SK-N-SH (cell line): Measurements from ENCODE around the gene VLDLR. TPM values are rescaled to one million over a fixed set of nuclear protein-coding genes. Genes with fewer than 3 reads are reported as not detected.

Source experiments
- CTCF ChIA-PET: fragments of 300-600, 350-600 bp; formaldehyde crosslinking; extraction: SDS; loops from one replicate; lab custom pipeline; 2021; lab: Yijun Ruan, JAX
- POLR2A ChIA-PET: fragments of 350-600 bp; sonication (Branson Sonifier 250); formaldehyde crosslinking; extraction: SDS; loops from one replicate; lab custom pipeline; 2020; ENCODE audit warnings: antibody characterized with exemption, inconsistent platforms; lab: Yijun Ruan, JAX
- DNase-seq: peaks from one replicate; pipeline ENCODE4 v3.0.0; 2012
- H2AFZ ChIP-seq: fragments of 200-600 bp; sonication (generic); 2 replicates; pipeline ENCODE4 v1.8.1; 2016; ENCODE audit warnings: antibody characterized with exemption, mild to moderate bottlenecking, low read depth
- H3F3A ChIP-seq: fragments of 200-600 bp; sonication (generic); replicated peaks from 2 replicates; pipeline ENCODE3; 2016; ENCODE audit warnings: antibody characterized with exemption, mild to moderate bottlenecking; ENCODE audit not compliant: insufficient read depth
- H3K27ac ChIP-seq, 2 experiments: fragments of 200-500 bp in 1 of 2; fragments of 200-600 bp in 1 of 2; sonication (Bioruptor generic) in 1 of 2; sonication (generic), shearing (Covaris generic) in 1 of 2; 2 replicates each; pipeline versions ENCODE4 v1.5.1 to v1.6.1; 2014 to 2016; ENCODE audit warnings: low read depth in 2 of 2, inconsistent platforms in 1 of 2, low read length in 1 of 2, mild to moderate bottlenecking in 1 of 2, mixed read lengths in 1 of 2
- H3K27me3 ChIP-seq: fragments of 200-600 bp; sonication (generic), shearing (Covaris generic); 2 replicates; pipeline ENCODE4 v1.6.1; 2016; ENCODE audit warnings: mixed run types; ENCODE audit not compliant: insufficient read depth
- H3K36me3 ChIP-seq, 2 experiments: fragments of 200-500 bp in 1 of 2; fragments of 200-600 bp in 1 of 2; sonication (Bioruptor generic) in 1 of 2; sonication (generic) in 1 of 2; replicated peaks in 1 of 2; 2 replicates each; pipeline versions ENCODE3 to v1.5.1; 2014 to 2016; ENCODE audit warnings: low read length in 1 of 2, mild to moderate bottlenecking in 1 of 2; ENCODE audit not compliant: insufficient read depth in 2 of 2, control insufficient read depth in 1 of 2
- H3K4me1 ChIP-seq, 2 experiments: fragments of 200-500 bp in 1 of 2; fragments of 200-600 bp in 1 of 2; sonication (Bioruptor generic) in 1 of 2; sonication (generic), shearing (Covaris generic) in 1 of 2; 2 replicates each; pipeline versions ENCODE4 v1.5.1 to v1.6.1; 2014 to 2016; ENCODE audit warnings: low read depth in 1 of 2, low read length in 1 of 2, mixed run types in 1 of 2; ENCODE audit not compliant: insufficient read depth in 2 of 2, control insufficient read depth in 1 of 2
- H3K4me2 ChIP-seq: fragments of 200-600 bp; sonication (generic), shearing (Covaris generic); 2 replicates; pipeline ENCODE4 v1.6.1; 2017; ENCODE audit warnings: mixed run types
- H3K4me3 ChIP-seq, 2 experiments: fragments of 200-500 bp in 1 of 2; fragments of 200-600 bp in 1 of 2; sonication (Bioruptor generic) in 1 of 2; sonication (generic), shearing (Covaris generic) in 1 of 2; 2 replicates each; pipeline versions ENCODE4 v1.5.1 to v1.8.1; 2014 to 2016; ENCODE audit warnings: low read depth in 2 of 2, inconsistent platforms in 1 of 2, low read length in 1 of 2, mild to moderate bottlenecking in 1 of 2, mixed read lengths in 1 of 2, moderate library complexity in 1 of 2
- H3K79me2 ChIP-seq: fragments of 200-600 bp; sonication (generic); 2 replicates; pipeline ENCODE4 v1.8.1; 2017; ENCODE audit warnings: mild to moderate bottlenecking; ENCODE audit not compliant: insufficient read depth
- H3K9ac ChIP-seq: fragments of 200-600 bp; sonication (generic); 2 replicates; pipeline ENCODE4 v1.6.1; 2017; ENCODE audit warnings: mixed run types
- H3K9me2 ChIP-seq: fragments of 200-600 bp; sonication (generic); 2 replicates; pipeline ENCODE4 v1.6.1; 2017; ENCODE audit warnings: mixed run types
- H3K9me3 ChIP-seq: fragments of 200-600 bp; sonication (generic); 2 replicates; pipeline ENCODE4 v1.6.1; 2017; ENCODE audit warnings: mixed run types, mild to moderate bottlenecking, moderate library complexity
- H4K20me1 ChIP-seq: fragments of 200-600 bp; sonication (generic); 2 replicates; pipeline ENCODE4 v1.6.1; 2017; ENCODE audit warnings: mild to moderate bottlenecking, mixed run types; ENCODE audit not compliant: insufficient read depth
- EP300 ChIP-seq, 2 experiments: IDR thresholded peaks; 2 replicates each; pipeline versions ENCODE4 v1.4.0 to v1.6.1; 2012; ENCODE audit warnings: borderline replicate concordance in 1 of 2, low read depth in 1 of 2, low read length in 1 of 2
- FOSL2 ChIP-seq: IDR thresholded peaks from 2 replicates; pipeline ENCODE4 v1.4.0; 2012; ENCODE audit warnings: low read depth, mild to moderate bottlenecking, moderate library complexity, borderline replicate concordance
- FOXM1 ChIP-seq: IDR thresholded peaks from 2 replicates; pipeline ENCODE4 v1.4.0; 2012; ENCODE audit warnings: low read depth, mild to moderate bottlenecking
- GABPA ChIP-seq: IDR thresholded peaks from 2 replicates; pipeline ENCODE4 v1.4.0; 2012; ENCODE audit warnings: low read depth, mild to moderate bottlenecking
- MAX ChIP-seq: IDR thresholded peaks from 2 replicates; pipeline ENCODE4 v1.4.0; 2012; ENCODE audit warnings: low read depth
- MXI1 ChIP-seq: IDR thresholded peaks from 2 replicates; pipeline ENCODE4 v1.6.1; 2012; ENCODE audit warnings: mild to moderate bottlenecking, low read depth, low read length, improper control_type of control experiment
- RCOR1 ChIP-seq: fragments of 150-350 bp; IDR thresholded peaks from 2 replicates; pipeline ENCODE4 v1.6.1; 2017; ENCODE audit warnings: antibody characterized with exemption, low read length
- REST ChIP-seq: IDR thresholded peaks from 2 replicates; pipeline ENCODE4 v1.6.1; 2012; ENCODE audit warnings: mild to moderate bottlenecking, low read depth, low read length, moderate library complexity
- SIN3A ChIP-seq: IDR thresholded peaks from 2 replicates; pipeline ENCODE4 v1.6.1; 2012; ENCODE audit warnings: low read depth, mild to moderate bottlenecking, low read length, moderate library complexity, borderline replicate concordance
- TAF1 ChIP-seq: IDR thresholded peaks from 2 replicates; pipeline ENCODE4 v1.6.1; 2012; ENCODE audit warnings: low read depth, mild to moderate bottlenecking, low read length, moderate library complexity, borderline replicate concordance
- TCF12 ChIP-seq: IDR thresholded peaks from 2 replicates; pipeline ENCODE4 v1.4.0; 2012
- USF2 ChIP-seq: fragments of 150-350 bp; IDR thresholded peaks from 2 replicates; pipeline ENCODE4 v1.6.1; 2017; ENCODE audit warnings: antibody characterized with exemption, low read length, low read depth, borderline replicate concordance
- WGBS: methylation state at CpG from one replicate; pipeline ENCODE4 v1.1.6; 2017; ENCODE audit warnings: low lambda C conversion rate; 5-methylcytosine and 5-hydroxymethylcytosine counted together
- polyA plus RNA-seq, 3 experiments: library from polyadenylated mRNA; depleted of rRNA; stranded (reverse); fragments of >200 nt; gene quantifications; 2 replicates each; pipeline ENCODE4 v1.2.3, GENCODE V29; 2012

The VLDLR gene
- polyA plus RNA-seq, 1 of the 3 experiments (the other 2 are of a cell fraction), result 9.2 TPM

- TF ChIP-seq REST (no peak), TAF1 (no peak), FOSL2 (no peak), USF2 (no peak), SIN3A (no peak), FOXM1 (no peak)
- TF ChIP-seq, all 33 proteins: peak for 0
Observed at GRCh38 chr9:2641033-2641432, 19.4 kb downstream of the VLDLR start (continued).

GRCh38 chr9:2642068-2642467, 20.5 kb downstream of the VLDLR start:
- Histone ChIP-seq H3K36me3 (peaks cover 14 to 60% of the 10 kb centered on the region in 2 experiments), H3K9me2 (no peaks in the 10 kb centered on the region), H3K79me2 (no peaks in the 10 kb centered on the region), H3K9ac (no peak overlapping the region), H3F3A (no peaks in the 10 kb centered on the region)
- CTCF ChIA-PET, result interaction anchor here (0.9 kb wide), 1 partner anchor 11 kb away, joined by 4 read pairs; no protein-coding TSS in a partner anchor
- TF ChIP-seq USF2, result no peak
- TF ChIP-seq RCOR1, result no peak
- TF ChIP-seq REST, result no peak
- TF ChIP-seq MXI1, result no peak
- TF ChIP-seq MAX, result no peak
- TF ChIP-seq TCF12, result no peak
- TF ChIP-seq TAF1, result no peak
- no peak for TF ChIP-seq FOSL2
- no peak for TF ChIP-seq GABPA
- no peak for TF ChIP-seq EP300 (IDR thresholded peaks at IDR 0.05; ENCODE audit: borderline replicate concordance in 1 of 2, low read depth in 1 of 2, low read length in 1 of 2)
- TF ChIP-seq SIN3A, result no peak
- TF ChIP-seq, all 33 proteins: peak for 0
- H3K9me3 ChIP-seq, result no peaks in the 10 kb centered on the region
- no peaks in the 10 kb centered on the region for H3K4me1 ChIP-seq
- H3K4me2 ChIP-seq, result no peak overlapping the region
- H4K20me1 ChIP-seq, result no peaks in the 10 kb centered on the region
- POLR2A ChIA-PET, result no interaction called here
- H3K27ac ChIP-seq, result no peak overlapping the region
- H2AFZ ChIP-seq, result no peak overlapping the region
- H3K27me3 ChIP-seq, result no peaks in the 10 kb centered on the region
- 90% methylated on average over 1 of the region's 1 CpG for WGBS
- DNase-seq, result no peak
- no peak overlapping the region for H3K4me3 ChIP-seq
